ENCODE results near the gene SRPX2.
"Not testable (repeated sequence)": the region's sequence is repeated elsewhere in the genome, so short reads cannot be mapped to it uniquely, and the experiment has no call there.

The SRPX2 gene

DNA sequence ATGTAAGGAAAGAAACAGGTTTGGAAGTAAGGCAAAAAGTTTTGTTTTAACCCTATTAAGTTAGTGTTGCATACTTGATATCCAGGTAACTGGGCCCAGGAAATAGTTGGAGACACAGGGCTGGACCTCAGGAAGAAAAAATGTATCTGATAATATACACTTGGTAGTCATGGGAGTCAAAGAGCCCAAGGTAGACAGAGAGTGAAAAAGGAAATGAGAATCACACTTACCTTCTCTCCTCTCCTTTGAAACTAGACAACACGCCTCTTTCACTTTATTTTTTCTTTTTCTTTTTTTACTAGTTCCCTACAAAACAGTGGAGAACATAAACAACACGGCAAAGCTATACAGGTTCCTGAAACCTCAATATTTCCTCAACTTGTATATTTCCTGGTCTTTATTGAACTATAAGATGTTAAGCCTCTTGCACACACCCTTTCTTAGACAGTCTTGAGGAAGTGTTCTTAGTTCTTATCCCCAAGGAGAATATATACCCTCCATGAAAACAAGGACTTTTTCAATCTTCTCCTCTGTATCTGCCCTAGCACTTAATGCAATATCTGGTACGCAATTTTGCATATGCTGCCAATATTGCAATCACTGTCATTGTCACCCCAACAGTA is 60.7 kb downstream of the SRPX2 start:
- no peak for DNase-seq

DNA sequence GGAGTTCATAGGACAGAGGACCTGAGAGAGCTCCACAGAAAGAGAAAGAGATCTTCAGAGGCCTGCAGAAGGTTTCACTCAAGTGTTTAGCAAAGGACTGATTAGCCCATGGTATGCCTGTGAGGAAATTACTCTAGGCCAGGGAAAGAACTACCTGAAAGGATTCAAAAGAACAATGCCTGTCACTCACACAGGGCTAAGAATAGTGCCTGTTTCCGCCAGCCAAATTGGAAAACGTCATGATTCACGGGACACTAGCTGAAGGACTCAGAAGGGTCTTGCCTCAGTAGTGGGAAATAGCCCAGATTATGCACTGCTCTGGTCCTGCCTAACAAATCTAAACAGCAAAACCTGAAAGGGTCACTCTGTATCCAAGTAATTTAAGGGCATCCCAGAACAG is 66.8 kb downstream of the SRPX2 start:
- no peak for DNase-seq

DNA sequence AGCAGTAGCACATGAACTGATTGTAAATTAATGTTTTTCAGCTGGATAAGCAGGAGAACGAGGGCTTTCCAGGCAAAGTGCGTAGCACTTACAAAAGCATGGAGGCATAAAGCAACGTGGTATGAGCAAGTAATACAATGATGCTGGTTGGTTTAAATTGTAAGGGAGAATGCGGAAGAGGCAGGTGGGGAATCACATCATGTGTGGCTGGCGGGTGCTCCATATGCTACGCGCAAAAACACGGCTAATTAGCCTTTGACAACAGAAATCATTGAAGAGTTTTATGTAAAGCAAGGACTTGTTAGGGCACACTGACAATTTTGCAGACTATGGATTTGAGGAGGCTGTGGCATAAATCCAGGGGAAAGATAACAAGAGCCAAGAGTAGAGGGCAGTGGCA is 73.4 kb downstream of the SRPX2 start:
- DNase-seq, result no peak

DNA sequence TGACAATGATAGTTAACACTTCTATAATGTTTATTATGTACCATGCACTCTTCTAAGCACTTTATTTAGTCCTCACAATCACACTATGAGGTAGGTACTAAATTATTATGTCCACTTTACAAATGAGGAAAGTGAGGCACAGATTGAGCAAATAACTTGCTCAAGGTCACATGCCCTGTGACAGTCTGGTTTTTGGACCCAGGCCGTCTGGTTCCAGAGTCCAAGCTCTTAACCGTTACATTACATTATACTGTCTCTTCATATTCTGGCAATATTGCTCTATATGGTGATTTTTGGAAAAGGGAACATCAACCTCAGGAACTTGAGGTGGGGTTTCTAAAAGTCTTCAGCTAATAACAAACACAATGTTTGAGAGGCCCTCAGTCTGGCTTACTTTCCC is 75.1 kb downstream of the SRPX2 start:
- DNase-seq, result no peak

DNA sequence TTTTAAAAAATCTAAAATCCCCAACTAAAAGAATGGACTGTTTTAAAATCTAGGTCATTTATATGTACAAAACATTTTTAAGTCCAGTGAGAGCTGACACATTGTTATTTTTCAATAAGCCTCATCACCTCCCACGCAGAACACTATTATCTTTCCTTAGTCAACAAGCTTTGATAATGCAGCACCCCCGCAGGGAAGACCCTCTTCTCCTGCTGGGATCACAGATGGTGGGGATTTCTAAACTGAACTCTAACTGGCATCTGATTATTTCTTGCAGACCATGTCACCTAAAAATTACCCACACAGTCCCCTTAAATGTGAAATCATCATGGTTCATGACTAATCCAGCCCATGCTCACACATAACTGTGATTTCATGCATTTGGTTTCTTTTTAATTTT is 76.3 kb downstream of the SRPX2 start:
- no peak for DNase-seq

DNA sequence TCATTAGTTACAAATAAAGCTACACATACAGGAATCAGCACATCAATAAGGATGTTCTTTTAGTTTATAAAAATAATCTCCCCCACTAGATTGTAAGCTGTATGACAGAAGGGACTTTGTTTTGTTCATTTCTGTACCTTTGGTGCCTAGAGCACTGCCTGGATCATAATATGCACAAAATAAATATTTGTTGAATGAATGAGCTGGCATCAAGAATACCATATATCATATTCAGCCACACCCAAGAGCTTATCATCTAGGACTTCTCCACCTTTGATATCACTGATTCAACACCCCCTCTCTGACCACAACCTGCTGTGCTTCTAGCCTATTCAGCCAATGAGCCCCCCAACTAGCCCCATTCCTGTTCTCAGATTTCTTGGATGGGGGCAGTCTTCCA is 77.3 kb downstream of the SRPX2 start:
- DNase-seq, result no peak

DNA sequence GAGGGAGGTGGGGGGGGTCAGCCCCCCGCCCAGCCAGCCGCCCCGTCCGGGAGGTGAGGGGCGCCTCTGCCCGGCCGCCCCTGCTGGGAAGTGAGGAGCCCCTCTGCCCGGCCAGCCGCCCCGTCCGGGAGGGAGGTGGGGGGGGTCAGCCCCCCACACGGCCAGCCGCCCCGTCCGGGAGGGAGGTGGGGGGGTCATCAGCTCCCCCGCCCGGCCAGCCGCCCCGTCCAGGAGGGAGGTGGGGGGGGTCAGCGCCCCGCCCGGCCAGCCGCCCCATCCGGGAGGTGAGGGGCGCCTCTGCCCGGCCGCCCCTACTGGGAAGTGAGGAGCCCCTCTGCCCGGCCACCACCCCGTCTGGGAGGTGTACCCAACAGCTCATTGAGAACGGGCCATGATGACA is 80.0 kb downstream of the SRPX2 start:
- DNase-seq, result not testable (repeated sequence)
